Right lobe of liver (tissue), 4 donors: ENCODE results near the gene COL5A1.

Source experiments
- POLR2A ChIP-seq: fragments of 450-650 bp; IDR thresholded peaks from one replicate; pipeline ENCODE4 v1.6.1; 2017; ENCODE audit warnings: antibody characterized with exemption, mild to moderate bottlenecking
- TF ChIP-seq, protein P1 (sequence below), 4 donors: fragments of 200-600 bp in 3 of 4; fragments of 450-650 bp in 1 of 4; IDR thresholded peaks; one replicate each; pipeline versions ENCODE4 v1.5.1 to v1.8.0; 2016 to 2022; ENCODE audit warnings: antibody characterized with exemption in 4 of 4, mild to moderate bottlenecking in 2 of 4
- donor health status: DM: no; HTN: no; CAD: no.
- donor health status: DM: no; HTN: no; CAD: no.
- donor health status: DM: no; HTN: yes; CAD: no.

DNA sequence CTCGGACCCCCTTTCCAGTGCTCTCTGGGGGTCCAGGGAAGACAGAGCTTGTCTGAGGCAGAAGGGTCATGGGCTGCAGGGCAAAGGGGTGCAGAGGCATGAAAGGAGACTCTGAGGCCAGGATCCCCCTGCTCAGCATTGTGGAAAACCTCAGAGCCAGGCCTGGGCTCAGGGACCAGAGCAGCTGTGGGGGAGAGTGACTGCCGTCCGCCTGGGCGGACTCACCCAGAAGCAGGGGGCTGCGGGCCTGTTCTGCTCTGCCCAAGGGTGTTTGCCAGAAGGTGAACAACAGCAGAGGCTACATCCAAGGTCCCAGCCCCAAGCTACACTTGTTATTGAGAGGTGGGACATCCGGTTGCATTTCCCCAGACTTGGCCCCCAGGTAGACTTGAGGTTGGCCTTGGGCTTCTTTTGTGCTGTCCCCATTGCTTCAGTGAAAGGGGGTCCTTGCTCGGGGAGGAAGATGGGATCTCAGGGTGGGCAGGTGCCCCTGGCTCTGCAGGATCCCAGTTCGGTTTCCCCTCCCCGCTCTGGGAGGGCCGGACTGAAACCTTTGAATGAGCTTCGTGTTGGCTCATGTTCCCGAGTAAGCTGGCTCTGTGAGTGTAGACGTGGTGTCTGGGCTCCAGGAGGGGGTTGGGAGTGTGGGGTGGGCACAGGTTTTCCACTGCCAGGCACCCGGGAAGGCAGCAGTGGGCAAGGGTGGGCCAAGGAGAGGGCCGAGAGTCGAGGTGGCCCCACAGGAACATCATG, 92.1 kb downstream of the COL5A1 start:
- TF ChIP-seq, protein P1, sequence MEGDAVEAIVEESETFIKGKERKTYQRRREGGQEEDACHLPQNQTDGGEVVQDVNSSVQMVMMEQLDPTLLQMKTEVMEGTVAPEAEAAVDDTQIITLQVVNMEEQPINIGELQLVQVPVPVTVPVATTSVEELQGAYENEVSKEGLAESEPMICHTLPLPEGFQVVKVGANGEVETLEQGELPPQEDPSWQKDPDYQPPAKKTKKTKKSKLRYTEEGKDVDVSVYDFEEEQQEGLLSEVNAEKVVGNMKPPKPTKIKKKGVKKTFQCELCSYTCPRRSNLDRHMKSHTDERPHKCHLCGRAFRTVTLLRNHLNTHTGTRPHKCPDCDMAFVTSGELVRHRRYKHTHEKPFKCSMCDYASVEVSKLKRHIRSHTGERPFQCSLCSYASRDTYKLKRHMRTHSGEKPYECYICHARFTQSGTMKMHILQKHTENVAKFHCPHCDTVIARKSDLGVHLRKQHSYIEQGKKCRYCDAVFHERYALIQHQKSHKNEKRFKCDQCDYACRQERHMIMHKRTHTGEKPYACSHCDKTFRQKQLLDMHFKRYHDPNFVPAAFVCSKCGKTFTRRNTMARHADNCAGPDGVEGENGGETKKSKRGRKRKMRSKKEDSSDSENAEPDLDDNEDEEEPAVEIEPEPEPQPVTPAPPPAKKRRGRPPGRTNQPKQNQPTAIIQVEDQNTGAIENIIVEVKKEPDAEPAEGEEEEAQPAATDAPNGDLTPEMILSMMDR (IDR thresholded peaks at IDR 0.05): no peak
- TF ChIP-seq POLR2A: no peak
